Astrocyte of the cerebellum (primary cell): ENCODE measurements around the gene FAM83F.

ENCODE experiments used
- DNase-seq: peaks from one replicate; pipeline ENCODE4 v3.0.0-alpha.2; 2011; ENCODE audit warnings: low read depth
- H3K4me3 ChIP-seq: 2 replicates; pipeline ENCODE4 v1.5.1; 2011; ENCODE audit warnings: mild to moderate bottlenecking, low read depth, low read length, moderate library complexity
- CTCF ChIP-seq: IDR thresholded peaks from 2 replicates; pipeline ENCODE4 v1.5.1; 2012; ENCODE audit warnings: low read length, low read depth, moderate library complexity, mild to moderate bottlenecking; ENCODE audit errors: missing control alignments
- in situ Hi-C: cut with HindIII; loops from 2 replicates; pipeline ENCODE4 v1.10.0; 2017; ENCODE audit warnings: low sequenced_read_pairs

The FAM83F gene

GRCh38 chr22:40007853-40008710, 13.3 kb downstream of the FAM83F start:
- in situ Hi-C loops = loop anchor here (5.0 to 25.0 kb wide), 2 partner anchors 151 to 446 kb away; partner anchors contain the start of gene CACNA1I
- no peak overlapping the region for H3K4me3 ChIP-seq
- no peak for DNase-seq
- no peak for TF ChIP-seq CTCF

GRCh38 chr22:40008726-40009291, 14.1 kb downstream of the FAM83F start:
- no peak for TF ChIP-seq CTCF
- in situ Hi-C loops = loop anchor here (5.0 to 25.0 kb wide), 2 partner anchors 152 to 447 kb away; partner anchors contain the start of gene CACNA1I
- DNase-seq = no peak
- H3K4me3 ChIP-seq = no peak overlapping the region

GRCh38 chr22:40009292-40009774, 14.6 kb downstream of the FAM83F start:
- DNase-seq = no peak
- no peak for TF ChIP-seq CTCF
- no peak overlapping the region for H3K4me3 ChIP-seq
- in situ Hi-C loops = loop anchor here (5.0 to 25.0 kb wide), 2 partner anchors 152 to 447 kb away; partner anchors contain the start of gene CACNA1I

GRCh38 chr22:40009951-40010671, 15.4 kb downstream of the FAM83F start:
- H3K4me3 ChIP-seq = no peak overlapping the region
- in situ Hi-C loops = loop anchor here (5.0 to 25.0 kb wide), 2 partner anchors 153 to 448 kb away; partner anchors contain the start of gene CACNA1I
- TF ChIP-seq CTCF = no peak
- DNase-seq = no peak

GRCh38 chr22:40010746-40011145, 16.0 kb downstream of the FAM83F start:
- no peak overlapping the region for H3K4me3 ChIP-seq
- DNase-seq = no peak
- TF ChIP-seq CTCF = no peak
- in situ Hi-C loops = loop anchor here (25.0 kb wide), 1 partner anchor 448 kb away; the partner anchor contains the start of gene CACNA1I
